22Rv1 (cell line): ENCODE results near the gene GARNL3.

ENCODE experiments used
- ZFX ChIP-seq: fragments of 450-650 bp; IDR thresholded peaks from 2 replicates; pipeline ENCODE4 v1.6.1; 2017; ENCODE audit warnings: antibody characterized with exemption, borderline replicate concordance
- TF ChIP-seq, protein P1 (sequence below): fragments of 450-650 bp; IDR thresholded peaks from 2 replicates; pipeline ENCODE4 v1.5.1; 2017; ENCODE audit warnings: mild to moderate bottlenecking

- TF ChIP-seq, protein P1, sequence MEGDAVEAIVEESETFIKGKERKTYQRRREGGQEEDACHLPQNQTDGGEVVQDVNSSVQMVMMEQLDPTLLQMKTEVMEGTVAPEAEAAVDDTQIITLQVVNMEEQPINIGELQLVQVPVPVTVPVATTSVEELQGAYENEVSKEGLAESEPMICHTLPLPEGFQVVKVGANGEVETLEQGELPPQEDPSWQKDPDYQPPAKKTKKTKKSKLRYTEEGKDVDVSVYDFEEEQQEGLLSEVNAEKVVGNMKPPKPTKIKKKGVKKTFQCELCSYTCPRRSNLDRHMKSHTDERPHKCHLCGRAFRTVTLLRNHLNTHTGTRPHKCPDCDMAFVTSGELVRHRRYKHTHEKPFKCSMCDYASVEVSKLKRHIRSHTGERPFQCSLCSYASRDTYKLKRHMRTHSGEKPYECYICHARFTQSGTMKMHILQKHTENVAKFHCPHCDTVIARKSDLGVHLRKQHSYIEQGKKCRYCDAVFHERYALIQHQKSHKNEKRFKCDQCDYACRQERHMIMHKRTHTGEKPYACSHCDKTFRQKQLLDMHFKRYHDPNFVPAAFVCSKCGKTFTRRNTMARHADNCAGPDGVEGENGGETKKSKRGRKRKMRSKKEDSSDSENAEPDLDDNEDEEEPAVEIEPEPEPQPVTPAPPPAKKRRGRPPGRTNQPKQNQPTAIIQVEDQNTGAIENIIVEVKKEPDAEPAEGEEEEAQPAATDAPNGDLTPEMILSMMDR: no peak
- TF ChIP-seq ZFX: no peak
Measured at GRCh38 chr9:127405344-127406125, 141.0 kb downstream of the GARNL3 start.
